Naive thymus-derived CD4-positive, alpha-beta T cell (primary cell): ENCODE measurements around the gene PRPF39. TPM values are rescaled to one million over a fixed set of nuclear protein-coding genes. Genes with fewer than 3 reads are reported as not detected.

Source experiments
- ATAC-seq: fragments of 150-1000 bp; cut with Tn5 transposase; 2 replicates; pipeline ENCODE4 v1.10.0; 2021; ENCODE audit warnings: mild to moderate bottlenecking, moderate library complexity
- CTCF ChIA-PET: fragments of 350-600 bp; sonication (Branson Sonifier 250); formaldehyde crosslinking; loops from one replicate; lab custom pipeline; 2021; ENCODE audit warnings: antibody characterized with exemption; lab: Charles Lee
- POLR2A ChIA-PET: fragments of 350-600 bp; sonication (Branson Sonifier 250); formaldehyde crosslinking; loops from one replicate; lab custom pipeline; 2021; ENCODE audit warnings: antibody characterized with exemption, inconsistent platforms; lab: Charles Lee
- DNase-seq, 9 donors: peaks; one replicate each; pipeline versions ENCODE4 v3.0.0 to v3.0.0-alpha.2; 2020 to 2022; ENCODE audit warnings: mixed read lengths in 1 of 9
- H3K27ac ChIP-seq: one replicate; pipeline ENCODE4 v1.7.0; 2013; ENCODE audit warnings: mild to moderate bottlenecking, low read depth, low read length, moderate library complexity
- H3K27me3 ChIP-seq, 2 donors: one replicate each; pipeline ENCODE4 v1.7.0; 2013; ENCODE audit warnings: low read length in 2 of 2, mild to moderate bottlenecking in 2 of 2, moderate library complexity in 2 of 2; ENCODE audit not compliant: control insufficient read depth in 2 of 2, insufficient read depth in 2 of 2
- H3K36me3 ChIP-seq, 3 experiments: 1 replicate in 2 of 3; 2 replicates in 1 of 3; pipeline ENCODE4 v1.7.0; 2013; ENCODE audit warnings: low read length in 3 of 3, mild to moderate bottlenecking in 3 of 3, moderate library complexity in 1 of 3; ENCODE audit not compliant: insufficient read depth in 3 of 3, control insufficient read depth in 2 of 3
- H3K4me1 ChIP-seq, 2 donors: one replicate each; pipeline ENCODE4 v1.7.0; 2013; ENCODE audit warnings: low read length in 2 of 2, mild to moderate bottlenecking in 2 of 2, moderate library complexity in 1 of 2; ENCODE audit not compliant: control insufficient read depth in 2 of 2, insufficient read depth in 2 of 2
- H3K4me3 ChIP-seq: 2 replicates; pipeline ENCODE4 v1.7.0; 2013; ENCODE audit warnings: mild to moderate bottlenecking, low read length
- H3K9me3 ChIP-seq, 3 experiments: 1 replicate in 2 of 3; 2 replicates in 1 of 3; pipeline ENCODE4 v1.7.0; 2013; ENCODE audit warnings: low read length in 3 of 3; ENCODE audit not compliant: control insufficient read depth in 2 of 3
- H3K27ac Mint-ChIP-seq, 9 donors: one replicate each; pipeline ENCODE4 v1.8.0; 2020 to 2022; ENCODE audit warnings: mixed read lengths in 9 of 9, mild to moderate bottlenecking in 8 of 9, moderate library complexity in 5 of 9, inconsistent platforms in 2 of 9
- H3K27me3 Mint-ChIP-seq, 5 donors: one replicate each; pipeline ENCODE4 v1.8.0; 2021 to 2022; ENCODE audit warnings: mixed read lengths in 5 of 5, mild to moderate bottlenecking in 1 of 5
- H3K36me3 Mint-ChIP-seq, 5 donors: one replicate each; pipeline ENCODE4 v1.8.0; 2020 to 2022; ENCODE audit warnings: mixed read lengths in 5 of 5, mild to moderate bottlenecking in 3 of 5, inconsistent platforms in 1 of 5
- H3K4me1 Mint-ChIP-seq, 7 donors: one replicate each; pipeline ENCODE4 v1.8.0; 2020 to 2022; ENCODE audit warnings: mixed read lengths in 7 of 7, mild to moderate bottlenecking in 3 of 7, inconsistent platforms in 1 of 7
- H3K4me3 Mint-ChIP-seq, 10 donors: one replicate each; pipeline ENCODE4 v1.8.0; 2020 to 2022; ENCODE audit warnings: mild to moderate bottlenecking in 10 of 10, mixed read lengths in 10 of 10, moderate library complexity in 6 of 10, inconsistent platforms in 2 of 10
- H3K9me3 Mint-ChIP-seq, 11 donors: one replicate each; pipeline ENCODE4 v1.8.0; 2020 to 2022; ENCODE audit warnings: mixed read lengths in 11 of 11, mild to moderate bottlenecking in 4 of 11, inconsistent platforms in 1 of 11, moderate library complexity in 1 of 11
- intact Hi-C, 2 donors: fragments of 100-400 bp; cut with micrococcal nuclease; formaldehyde crosslinking; loops; one replicate each; pipeline ENCODE4 v1.15.1; 2023
- polyA plus RNA-seq, 2 donors: library from polyadenylated mRNA; unstranded; fragments of 300-500 nt; fragmentation: Illumina TruSeq; gene quantifications; one replicate each; pipeline ENCODE4 v1.2.3, GENCODE V29; 2021
- total RNA-seq, 6 experiments: library from RNA in 5 of 6; stranded (reverse) in 5 of 6; gene quantifications; 1 replicate in 5 of 6; 2 replicates in 1 of 6; pipeline ENCODE4 v1.2.3 and lab custom pipeline; 2021 to 2026

PRPF39 gene
- total and polyA plus RNA-seq, 7 experiments from 2014 or later = 10.5 to 81.8 (median 53.9) TPM

DNA sequence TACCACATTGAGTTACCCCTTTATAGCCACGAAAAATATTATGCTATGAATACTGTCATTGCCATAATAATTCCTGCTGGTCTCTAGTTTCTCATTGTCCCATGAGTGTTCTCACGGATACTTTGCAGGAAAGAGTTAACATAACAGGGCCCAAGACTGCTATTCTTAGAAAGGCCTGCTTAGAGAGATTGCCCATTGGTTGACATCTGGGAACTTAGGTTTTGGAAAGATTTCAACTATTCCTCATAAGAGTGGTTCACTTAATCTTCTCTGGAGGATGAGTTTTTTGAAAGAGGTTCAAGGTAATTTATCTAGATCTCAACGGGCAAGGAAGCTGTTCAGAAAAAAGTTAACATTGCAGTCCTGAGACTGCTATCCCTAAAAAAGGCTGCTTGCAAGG, 18.4 kb upstream of the PRPF39 start:
- Histone ChIP-seq H3K27ac (no peak overlapping the region), H3K27me3 (no peaks in the 10 kb centered on the region), H3K36me3 (no peaks in the 10 kb centered on the region), H3K4me3 (no peak overlapping the region), H3K4me1 (no peaks in the 10 kb centered on the region), H3K9me3 (no peaks in the 10 kb centered on the region)
- Mint-ChIP-seq H3K4me1 (peaks cover 0 to 6% (median 4%) of the 10 kb centered on the region in 7 donors), H3K36me3 (peaks cover 0 to 22% (median 17%) of the 10 kb centered on the region in 5 donors), H3K4me3 (no peak overlapping the region), H3K27ac (no peak overlapping the region), H3K9me3 (no peaks in the 10 kb centered on the region), H3K27me3 (no peaks in the 10 kb centered on the region)
- ChIA-PET POLR2A (no interaction called here), CTCF (no interaction called here)
- no peak for DNase-seq
- intact Hi-C loops = no loop called here
- no peak for ATAC-seq

DNA sequence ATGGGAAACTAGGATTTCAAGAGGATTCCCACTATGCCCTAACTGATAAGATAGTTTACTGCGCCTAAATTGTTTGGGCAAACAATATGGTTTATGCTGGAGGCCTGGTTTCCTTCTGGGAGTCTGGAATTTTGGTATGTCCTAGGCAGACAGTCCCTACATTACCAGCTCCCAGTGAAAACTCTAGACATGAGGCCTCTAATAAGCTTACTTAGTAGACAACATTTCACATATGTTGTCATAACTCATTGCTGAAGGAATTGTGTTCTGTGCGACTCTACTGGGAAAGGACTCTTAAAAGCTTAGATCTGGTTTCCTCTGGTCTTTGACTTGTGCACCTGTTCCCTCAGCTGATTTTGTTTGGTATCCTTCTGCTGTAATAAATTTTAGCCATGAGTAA, 18.0 kb upstream of the PRPF39 start:
- H3K27ac ChIP-seq = no peak overlapping the region
- no peak overlapping the region for H3K4me3 Mint-ChIP-seq
- no peaks in the 10 kb centered on the region for H3K27me3 Mint-ChIP-seq
- H3K9me3 ChIP-seq = no peaks in the 10 kb centered on the region
- H3K27me3 ChIP-seq = no peaks in the 10 kb centered on the region
- no peak overlapping the region for H3K4me3 ChIP-seq
- DNase-seq (no peak), ATAC-seq (no peak)
- no peaks in the 10 kb centered on the region for H3K4me1 ChIP-seq
- ChIA-PET POLR2A (no interaction called here), CTCF (no interaction called here)
- intact Hi-C loops = no loop called here
- no peaks in the 10 kb centered on the region for H3K36me3 ChIP-seq
- H3K4me1 Mint-ChIP-seq = peaks cover 0 to 6% (median 4%) of the 10 kb centered on the region in 7 donors
- no peaks in the 10 kb centered on the region for H3K9me3 Mint-ChIP-seq
- no peak overlapping the region for H3K27ac Mint-ChIP-seq
- peaks cover 0 to 22% (median 14%) of the 10 kb centered on the region in 5 donors for H3K36me3 Mint-ChIP-seq

DNA sequence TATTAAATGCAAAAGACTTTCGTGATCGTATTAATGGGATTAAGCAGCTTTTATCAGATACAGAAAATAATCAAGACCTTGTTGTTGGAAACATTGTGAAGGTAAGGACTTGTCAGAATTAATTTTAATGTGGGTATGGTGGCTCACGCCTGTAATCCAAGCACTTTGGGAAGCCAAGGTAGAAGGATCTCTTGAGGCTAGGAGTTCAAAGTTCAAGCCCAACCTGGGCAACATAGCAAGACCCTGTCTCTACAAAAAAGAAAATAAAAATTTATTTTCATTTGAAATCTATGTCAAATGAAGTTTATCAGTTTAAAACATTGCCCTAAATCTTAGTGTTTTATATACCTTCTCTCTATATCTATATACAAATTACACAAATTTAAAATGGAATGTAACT, 17.2 kb upstream of the PRPF39 start:
- no peaks in the 10 kb centered on the region for H3K27me3 ChIP-seq
- ChIA-PET POLR2A (no interaction called here), CTCF (no interaction called here)
- no peaks in the 10 kb centered on the region for H3K9me3 ChIP-seq
- no peaks in the 10 kb centered on the region for H3K4me1 ChIP-seq
- peaks cover 0 to 6% (median 2%) of the 10 kb centered on the region in 7 donors for H3K4me1 Mint-ChIP-seq
- H3K27me3 Mint-ChIP-seq = no peaks in the 10 kb centered on the region
- H3K4me3 Mint-ChIP-seq = no peak overlapping the region
- H3K4me3 ChIP-seq = no peak overlapping the region
- ATAC-seq (no peak), DNase-seq (no peak)
- no peak overlapping the region for H3K27ac ChIP-seq
- no peaks in the 10 kb centered on the region for H3K36me3 ChIP-seq
- H3K9me3 Mint-ChIP-seq = no peaks in the 10 kb centered on the region
- intact Hi-C loops = no loop called here
- no peak overlapping the region for H3K27ac Mint-ChIP-seq
- peaks cover 0 to 22% (median 10%) of the 10 kb centered on the region in 5 donors for H3K36me3 Mint-ChIP-seq

DNA sequence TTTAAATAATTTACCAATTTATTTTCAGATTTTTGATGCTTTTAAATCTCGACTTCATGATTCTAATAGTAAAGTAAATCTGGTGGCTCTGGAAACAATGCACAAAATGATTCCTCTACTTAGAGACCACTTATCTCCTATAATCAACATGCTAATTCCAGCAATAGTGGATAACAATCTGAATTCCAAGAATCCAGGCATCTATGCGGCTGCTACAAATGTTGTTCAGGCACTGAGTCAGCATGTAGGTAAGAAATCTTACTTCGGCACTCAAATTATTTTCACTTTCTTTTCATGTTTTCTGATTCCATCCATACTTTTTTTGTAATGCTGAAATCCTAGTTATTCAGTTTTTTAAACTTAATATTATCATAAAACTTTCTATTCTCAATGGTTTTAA, 15.5 kb upstream of the PRPF39 start:
- no peaks in the 10 kb centered on the region for H3K27me3 ChIP-seq
- H3K36me3 ChIP-seq = no peaks in the 10 kb centered on the region
- ATAC-seq = no peak
- H3K9me3 ChIP-seq = no peaks in the 10 kb centered on the region
- DNase-seq = no peak
- Mint-ChIP-seq H3K4me1 (peaks cover 0 to 6% (median 0%) of the 10 kb centered on the region in 7 donors), H3K27ac (no peak overlapping the region), H3K36me3 (peaks cover 0 to 19% (median 10%) of the 10 kb centered on the region in 5 donors), H3K4me3 (no peak overlapping the region), H3K27me3 (no peaks in the 10 kb centered on the region), H3K9me3 (no peaks in the 10 kb centered on the region)
- intact Hi-C loops = no loop called here
- H3K27ac ChIP-seq = no peak overlapping the region
- CTCF ChIA-PET = no interaction called here
- no peak overlapping the region for H3K4me3 ChIP-seq
- no peaks in the 10 kb centered on the region for H3K4me1 ChIP-seq
- POLR2A ChIA-PET = no interaction called here

- intact Hi-C loops = no loop called here
- H3K27me3 ChIP-seq = no peaks in the 10 kb centered on the region
- Mint-ChIP-seq H3K9me3 (no peaks in the 10 kb centered on the region), H3K4me1 (peaks cover 0 to 6% (median 0%) of the 10 kb centered on the region in 7 donors), H3K27ac (no peak overlapping the region), H3K4me3 (no peak overlapping the region), H3K36me3 (peaks cover 0 to 13% (median 5%) of the 10 kb centered on the region in 5 donors), H3K27me3 (no peaks in the 10 kb centered on the region)
- H3K27ac ChIP-seq = no peak overlapping the region
- H3K4me3 ChIP-seq = no peak overlapping the region
- H3K4me1 ChIP-seq = no peaks in the 10 kb centered on the region
- ChIA-PET POLR2A (no interaction called here), CTCF (no interaction called here)
- no peak for ATAC-seq
- no peaks in the 10 kb centered on the region for H3K9me3 ChIP-seq
- DNase-seq = no peak
- no peaks in the 10 kb centered on the region for H3K36me3 ChIP-seq
Measured at GRCh38 chr14:45070215-45070614, 13.7 kb upstream of the PRPF39 start.

DNA sequence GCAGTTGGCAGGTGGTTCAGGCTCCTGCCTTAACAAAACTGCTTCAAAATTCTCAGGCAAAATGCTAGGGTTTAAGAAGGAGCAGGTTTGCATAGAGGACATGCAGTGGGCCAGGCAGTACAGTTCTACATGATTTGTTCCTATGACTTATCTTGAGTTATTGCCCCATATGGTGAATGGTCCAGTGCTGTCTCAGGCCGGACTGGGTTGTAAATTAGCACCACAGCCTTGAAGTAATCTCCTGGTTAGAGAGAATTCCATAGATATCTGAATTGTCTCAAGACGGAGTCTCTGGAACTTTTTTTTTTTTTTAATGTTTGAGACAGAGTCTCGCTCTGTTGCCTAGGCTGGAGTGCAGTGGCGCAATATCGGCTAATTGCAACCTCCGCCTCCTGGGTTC, 11.8 kb upstream of the PRPF39 start:
- no peak overlapping the region for H3K27ac Mint-ChIP-seq
- Histone ChIP-seq H3K9me3 (no peaks in the 10 kb centered on the region), H3K4me3 (no peak overlapping the region), H3K4me1 (no peaks in the 10 kb centered on the region), H3K27ac (no peak overlapping the region), H3K27me3 (no peaks in the 10 kb centered on the region), H3K36me3 (no peaks in the 10 kb centered on the region)
- H3K4me3 Mint-ChIP-seq = no peak overlapping the region
- ChIA-PET POLR2A (no interaction called here), CTCF (no interaction called here)
- H3K36me3 Mint-ChIP-seq = peaks cover 0 to 13% (median 5%) of the 10 kb centered on the region in 5 donors
- peaks cover 0 to 6% (median 0%) of the 10 kb centered on the region in 7 donors for H3K4me1 Mint-ChIP-seq
- no peak for ATAC-seq
- H3K9me3 Mint-ChIP-seq = no peaks in the 10 kb centered on the region
- no peak for DNase-seq
- intact Hi-C loops = no loop called here
- H3K27me3 Mint-ChIP-seq = no peaks in the 10 kb centered on the region

- no peak overlapping the region for H3K27ac ChIP-seq
- CTCF ChIA-PET = no interaction called here
Measured at GRCh38 chr14:45073231-45073879, 10.6 kb upstream of the PRPF39 start.

More at GRCh38 chr14:45073231-45073879, 10.6 kb upstream of the PRPF39 start:
- peaks cover 0 to 2% (median 0%) of the 10 kb centered on the region in 7 donors for H3K4me1 Mint-ChIP-seq
- no peak for DNase-seq
- no peaks in the 10 kb centered on the region for H3K9me3 Mint-ChIP-seq
- peaks cover 0 to 12% (median 3%) of the 10 kb centered on the region in 5 donors for H3K36me3 Mint-ChIP-seq
- POLR2A ChIA-PET = interaction anchor here (0.7 kb wide), 1 partner anchor 9 kb away, joined by 4 read pairs; no protein-coding TSS in a partner anchor
- H3K27me3 ChIP-seq = no peaks in the 10 kb centered on the region
- no peak overlapping the region for H3K4me3 ChIP-seq
- no peak overlapping the region for H3K27ac Mint-ChIP-seq
- no peak overlapping the region for H3K4me3 Mint-ChIP-seq
- H3K36me3 ChIP-seq = no peaks in the 10 kb centered on the region
- intact Hi-C loops = no loop called here
- H3K4me1 ChIP-seq = no peaks in the 10 kb centered on the region
- no peaks in the 10 kb centered on the region for H3K9me3 ChIP-seq
- no peaks in the 10 kb centered on the region for H3K27me3 Mint-ChIP-seq
- no peak for ATAC-seq
